ENCODE data around the gene EXOC7.

DNA sequence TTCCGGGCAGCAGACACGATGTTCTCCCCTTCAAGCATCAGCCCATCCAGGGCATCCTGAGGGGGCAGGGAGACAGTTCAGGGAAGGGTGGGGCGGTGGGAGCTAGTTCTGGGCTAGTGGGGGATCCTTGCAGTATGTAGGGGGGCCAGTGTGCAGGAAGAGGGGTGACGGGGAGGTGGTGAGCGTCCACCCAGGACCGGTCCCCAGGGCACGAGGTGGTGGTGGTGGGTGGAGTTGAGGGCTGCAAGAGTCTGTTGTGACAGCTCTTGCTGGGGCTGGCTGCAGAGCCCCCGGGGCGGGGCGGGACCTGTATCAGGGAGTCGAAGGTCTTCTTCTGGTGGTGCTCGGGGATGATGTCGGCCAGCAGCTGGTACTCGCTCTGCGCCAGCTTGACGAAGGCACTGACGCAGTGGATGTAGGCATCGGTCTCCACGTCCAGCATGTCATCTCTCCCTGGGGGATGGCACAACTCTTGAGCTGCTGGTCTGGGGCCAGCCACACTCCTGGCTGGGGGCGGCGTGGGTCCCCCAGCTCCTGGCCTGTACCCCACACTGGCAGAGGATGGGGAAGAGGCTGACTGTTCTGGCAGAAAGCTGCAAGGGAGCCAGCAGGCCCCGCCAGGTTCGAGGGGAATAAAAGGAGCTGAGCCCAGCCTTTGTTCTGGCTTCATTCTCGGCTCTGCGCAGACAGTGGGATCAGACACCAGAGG is 14.6 kb downstream of the EXOC7 start:
- TF ChIP-seq, protein P1, sequence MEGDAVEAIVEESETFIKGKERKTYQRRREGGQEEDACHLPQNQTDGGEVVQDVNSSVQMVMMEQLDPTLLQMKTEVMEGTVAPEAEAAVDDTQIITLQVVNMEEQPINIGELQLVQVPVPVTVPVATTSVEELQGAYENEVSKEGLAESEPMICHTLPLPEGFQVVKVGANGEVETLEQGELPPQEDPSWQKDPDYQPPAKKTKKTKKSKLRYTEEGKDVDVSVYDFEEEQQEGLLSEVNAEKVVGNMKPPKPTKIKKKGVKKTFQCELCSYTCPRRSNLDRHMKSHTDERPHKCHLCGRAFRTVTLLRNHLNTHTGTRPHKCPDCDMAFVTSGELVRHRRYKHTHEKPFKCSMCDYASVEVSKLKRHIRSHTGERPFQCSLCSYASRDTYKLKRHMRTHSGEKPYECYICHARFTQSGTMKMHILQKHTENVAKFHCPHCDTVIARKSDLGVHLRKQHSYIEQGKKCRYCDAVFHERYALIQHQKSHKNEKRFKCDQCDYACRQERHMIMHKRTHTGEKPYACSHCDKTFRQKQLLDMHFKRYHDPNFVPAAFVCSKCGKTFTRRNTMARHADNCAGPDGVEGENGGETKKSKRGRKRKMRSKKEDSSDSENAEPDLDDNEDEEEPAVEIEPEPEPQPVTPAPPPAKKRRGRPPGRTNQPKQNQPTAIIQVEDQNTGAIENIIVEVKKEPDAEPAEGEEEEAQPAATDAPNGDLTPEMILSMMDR (IDR thresholded peaks at IDR 0.05 in 8 of 11, conservative IDR thresholded peaks at IDR 0.05 in 3 of 11) = no peak
- no peak for TF ChIP-seq POLR2A (IDR thresholded peaks at IDR 0.05)
